Measurements from ENCODE around the gene RELB. TPM values are rescaled to one million over a fixed set of nuclear protein-coding genes. Genes with fewer than 3 reads are reported as not detected.

Gene RELB
- total RNA-seq, 2 experiments from 2014 or later = 91.6 to 92.5 TPM

- H3K27ac ChIP-seq (ENCODE audit: low read depth in 1 of 2, low read length in 2 of 2) = no peak overlapping the region
- H3K4me3 Mint-ChIP-seq = no peak overlapping the region
- H3K36me3 Mint-ChIP-seq (ENCODE audit: low read depth) = peaks cover 67% of the 10 kb centered on the region
- POLR2A ChIA-PET = interaction anchor here (1.7 kb wide), 1 partner anchor 13 kb away, joined by 10 read pairs; the partner anchor contains the start of gene RELB
- no peaks in the 10 kb centered on the region for H3K4me1 ChIP-seq (ENCODE audit: insufficient read depth, low read length)
- no peaks in the 10 kb centered on the region for H3K27me3 Mint-ChIP-seq
- CTCF ChIA-PET = interaction anchor here (0.6 to 5.2 kb wide), 6 partner anchors 10 to 74 kb away, joined by 3 to 34 read pairs (median 4); no protein-coding TSS in a partner anchor
- ATAC-seq (ENCODE audit: poor library complexity) (peak; percentile 90), DNase-seq (peak; percentile 46 to 83 (median 63))
- H3K4me1 Mint-ChIP-seq (ENCODE audit: low read depth) = no peaks in the 10 kb centered on the region
- H3K9me3 ChIP-seq (ENCODE audit: control insufficient read depth in 1 of 2, insufficient read depth in 1 of 2, low read length in 2 of 2) = no peaks in the 10 kb centered on the region
- peak; percentile 48 for TF ChIP-seq CTCF (IDR thresholded peaks at IDR 0.05)
- no peak overlapping the region for H3K27ac Mint-ChIP-seq
- no peak overlapping the region for H3K4me3 ChIP-seq (ENCODE audit: low read length)
- no peaks in the 10 kb centered on the region for H3K27me3 ChIP-seq (ENCODE audit: control insufficient read depth in 1 of 2, insufficient read depth in 2 of 2, low read length in 2 of 2)
- H3K36me3 ChIP-seq (ENCODE audit: insufficient read depth, low read length) = peaks cover 75% of the 10 kb centered on the region
- intact Hi-C loops (cut with DNase I, micrococcal nuclease) = loop anchor here in 1 of 2 experiments (1.0 kb wide), 1 partner anchor 70 kb away; no protein-coding TSS in a partner anchor
- H3K9me3 Mint-ChIP-seq = no peaks in the 10 kb centered on the region
Measured at GRCh38 chr19:44988896-44989556, 12.2 kb upstream of the RELB start.

GRCh38 chr19:44990459-44990858, 10.8 kb upstream of the RELB start:
- Mint-ChIP-seq H3K4me3 (no peak overlapping the region), H3K4me1 (ENCODE audit: low read depth) (no peaks in the 10 kb centered on the region), H3K27me3 (no peaks in the 10 kb centered on the region), H3K27ac (no peak overlapping the region), H3K36me3 (ENCODE audit: low read depth) (peaks cover 52% of the 10 kb centered on the region), H3K9me3 (no peaks in the 10 kb centered on the region)
- ChIA-PET POLR2A (no interaction called here), CTCF (interaction anchor here (5.2 kb wide), 1 partner anchor 69 kb away, joined by 34 read pairs; no protein-coding TSS in a partner anchor)
- no peak overlapping the region for H3K27ac ChIP-seq (ENCODE audit: low read depth in 1 of 2, low read length in 2 of 2)
- H3K36me3 ChIP-seq (ENCODE audit: insufficient read depth, low read length) = peaks cover 63% of the 10 kb centered on the region
- no peaks in the 10 kb centered on the region for H3K27me3 ChIP-seq (ENCODE audit: control insufficient read depth in 1 of 2, insufficient read depth in 2 of 2, low read length in 2 of 2)
- H3K4me3 ChIP-seq (ENCODE audit: low read length) = no peak overlapping the region
- no peaks in the 10 kb centered on the region for H3K4me1 ChIP-seq (ENCODE audit: insufficient read depth, low read length)
- intact Hi-C loops (cut with DNase I, micrococcal nuclease) = no loop called here
- no peaks in the 10 kb centered on the region for H3K9me3 ChIP-seq (ENCODE audit: control insufficient read depth in 1 of 2, insufficient read depth in 1 of 2, low read length in 2 of 2)
- no peak for ATAC-seq (ENCODE audit: poor library complexity)
- no peak for TF ChIP-seq CTCF (IDR thresholded peaks at IDR 0.05)
- peak in 1 of 14 experiments; percentile 24 for DNase-seq

GRCh38 chr19:44990966-44991365, 10.3 kb upstream of the RELB start:
- no peak for TF ChIP-seq CTCF (IDR thresholded peaks at IDR 0.05)
- Mint-ChIP-seq H3K9me3 (no peaks in the 10 kb centered on the region), H3K4me1 (ENCODE audit: low read depth) (no peaks in the 10 kb centered on the region), H3K36me3 (ENCODE audit: low read depth) (peaks cover 47% of the 10 kb centered on the region), H3K27me3 (no peaks in the 10 kb centered on the region), H3K4me3 (no peak overlapping the region), H3K27ac (no peak overlapping the region)
- Histone ChIP-seq H3K27me3 (ENCODE audit: control insufficient read depth in 1 of 2, insufficient read depth in 2 of 2, low read length in 2 of 2) (no peaks in the 10 kb centered on the region), H3K4me1 (ENCODE audit: insufficient read depth, low read length) (no peaks in the 10 kb centered on the region), H3K9me3 (ENCODE audit: control insufficient read depth in 1 of 2, insufficient read depth in 1 of 2, low read length in 2 of 2) (no peaks in the 10 kb centered on the region), H3K36me3 (ENCODE audit: insufficient read depth, low read length) (peaks cover 62% of the 10 kb centered on the region), H3K27ac (ENCODE audit: low read depth in 1 of 2, low read length in 2 of 2) (no peak overlapping the region), H3K4me3 (ENCODE audit: low read length) (no peak overlapping the region)
- intact Hi-C loops (cut with DNase I, micrococcal nuclease) = no loop called here
- peak in 1 of 14 experiments; percentile 17 for DNase-seq
- CTCF ChIA-PET = interaction anchor here (5.2 kb wide), 1 partner anchor 69 kb away, joined by 34 read pairs; no protein-coding TSS in a partner anchor
- no peak for ATAC-seq (ENCODE audit: poor library complexity)
- POLR2A ChIA-PET = no interaction called here
